CD14-positive monocyte (primary cell): Measurements from ENCODE around the gene TMEM151B. TPM values are rescaled to one million over a fixed set of nuclear protein-coding genes. Genes with fewer than 3 reads are reported as not detected.

Source experiments
- DNase-seq, 3 donors: peaks; one replicate each; pipeline ENCODE4 v3.0.0-alpha.2; 2011 to 2022
- H2AFZ ChIP-seq: 2 replicates; pipeline ENCODE4 v1.6.0; 2012; ENCODE audit warnings: mild to moderate bottlenecking, low read depth, low read length, inconsistent platforms; ENCODE audit not compliant: insufficient read depth, poor library complexity, severe bottlenecking
- H3K27ac ChIP-seq, 2 donors: 1 replicate in 1 of 2; 2 replicates in 1 of 2; pipeline ENCODE4 v1.5.1; 2012 to 2013; ENCODE audit warnings: low read length in 2 of 2, control low read depth in 1 of 2, inconsistent platforms in 1 of 2, low read depth in 1 of 2, mild to moderate bottlenecking in 1 of 2
- H3K27me3 ChIP-seq, 2 donors: one replicate each; pipeline versions ENCODE4 v1.6.0 to v1.6.1; 2011 to 2013; ENCODE audit warnings: low read length in 2 of 2; ENCODE audit not compliant: control insufficient read depth in 2 of 2, insufficient read depth in 2 of 2
- H3K36me3 ChIP-seq, 2 donors: replicated peaks in 1 of 2; 1 replicate in 1 of 2; 2 replicates in 1 of 2; pipeline versions ENCODE4 v1.5.1 to v1.6.1; 2012 to 2013; ENCODE audit warnings: low read length in 2 of 2, control low read depth in 1 of 2, inconsistent platforms in 1 of 2, mild to moderate bottlenecking in 1 of 2; ENCODE audit not compliant: insufficient read depth in 2 of 2, control insufficient read depth in 1 of 2
- H3K4me1 ChIP-seq, 2 donors: 1 replicate in 1 of 2; 2 replicates in 1 of 2; pipeline versions ENCODE4 v1.5.1 to v1.6.1; 2012 to 2013; ENCODE audit warnings: low read length in 2 of 2, control low read depth in 1 of 2, inconsistent platforms in 1 of 2, mild to moderate bottlenecking in 1 of 2, moderate library complexity in 1 of 2; ENCODE audit not compliant: insufficient read depth in 2 of 2, control insufficient read depth in 1 of 2
- H3K4me2 ChIP-seq: replicated peaks from 2 replicates; pipeline ENCODE3; 2012; ENCODE audit warnings: low read length, moderate library complexity, mild to moderate bottlenecking; ENCODE audit not compliant: poor library complexity, severe bottlenecking; ENCODE audit errors: extremely low read depth
- H3K4me3 ChIP-seq, 3 experiments: fragments of 200-600 bp in 1 of 3; sonication (generic) in 1 of 3; replicated peaks in 1 of 3; 1 replicate in 2 of 3; 2 replicates in 1 of 3; pipeline ENCODE4 v1.5.1; 2011 to 2013; ENCODE audit warnings: low read length in 3 of 3, mild to moderate bottlenecking in 3 of 3, control low read depth in 2 of 3, low read depth in 2 of 3, inconsistent platforms in 1 of 3, moderate library complexity in 1 of 3
- H3K79me2 ChIP-seq: 2 replicates; pipeline ENCODE4 v1.6.0; 2012; ENCODE audit warnings: mild to moderate bottlenecking, control low read depth, inconsistent platforms, low read length, moderate library complexity; ENCODE audit not compliant: insufficient read depth
- H3K9ac ChIP-seq: 2 replicates; pipeline ENCODE4 v1.6.0; 2017; ENCODE audit warnings: low read length, mild to moderate bottlenecking; ENCODE audit not compliant: insufficient read depth, poor library complexity, severe bottlenecking
- H3K9me3 ChIP-seq, 2 donors: replicated peaks in 1 of 2; 1 replicate in 1 of 2; 2 replicates in 1 of 2; pipeline versions ENCODE4 v1.5.1 to v1.6.1; 2012 to 2013; ENCODE audit warnings: low read length in 2 of 2, control low read depth in 1 of 2; ENCODE audit not compliant: control insufficient read depth in 1 of 2, insufficient read depth in 1 of 2
- H4K20me1 ChIP-seq: 2 replicates; pipeline ENCODE4 v1.6.0; 2012; ENCODE audit warnings: mild to moderate bottlenecking, low read length, control low read depth, moderate library complexity; ENCODE audit not compliant: insufficient read depth
- H3K27ac Mint-ChIP-seq, 7 donors: one replicate each; pipeline ENCODE4 v1.8.0; 2020; ENCODE audit warnings: mild to moderate bottlenecking in 7 of 7, mixed read lengths in 7 of 7, moderate library complexity in 6 of 7, inconsistent platforms in 2 of 7
- H3K27me3 Mint-ChIP-seq, 3 donors: one replicate each; pipeline ENCODE4 v1.8.0; 2021 to 2022; ENCODE audit warnings: low read depth in 3 of 3, mild to moderate bottlenecking in 3 of 3, mixed read lengths in 3 of 3, moderate library complexity in 3 of 3, inconsistent platforms in 1 of 3
- H3K36me3 Mint-ChIP-seq, 2 donors: one replicate each; pipeline ENCODE4 v1.8.0; 2020; ENCODE audit warnings: mixed read lengths in 2 of 2, inconsistent platforms in 1 of 2, mild to moderate bottlenecking in 1 of 2
- H3K4me1 Mint-ChIP-seq: one replicate; pipeline ENCODE4 v1.8.0; 2020; ENCODE audit warnings: mild to moderate bottlenecking, mixed read lengths
- H3K4me3 Mint-ChIP-seq, 2 donors: one replicate each; pipeline ENCODE4 v1.8.0; 2020; ENCODE audit warnings: mild to moderate bottlenecking in 2 of 2, mixed read lengths in 2 of 2, moderate library complexity in 1 of 2
- H3K9me3 Mint-ChIP-seq, 7 donors: one replicate each; pipeline ENCODE4 v1.8.0; 2020 to 2022; ENCODE audit warnings: mixed read lengths in 7 of 7, mild to moderate bottlenecking in 6 of 7, moderate library complexity in 6 of 7, inconsistent platforms in 2 of 7
- WGBS: methylation state at CpG from one replicate; pipeline ENCODE4 v1.1.5; 2013; ENCODE audit warnings: missing lambda C conversion rate; ENCODE audit not compliant: insufficient coverage; 5-methylcytosine and 5-hydroxymethylcytosine counted together
- intact Hi-C, 2 donors: fragments of 100-400 bp; cut with micrococcal nuclease; formaldehyde crosslinking; loops; one replicate each; pipeline versions ENCODE4 v1.15.0 to v1.15.1; 2023
- polyA plus RNA-seq, 3 donors: library from polyadenylated mRNA; depleted of rRNA in 1 of 3; unstranded in 2 of 3; stranded (reverse) in 1 of 3; fragments of 300-500 nt in 2 of 3; fragments of >200 nt in 1 of 3; fragmentation: Illumina TruSeq in 2 of 3; gene quantifications; 1 replicate in 2 of 3; 2 replicates in 1 of 3; pipeline ENCODE4 v1.2.3, GENCODE V29; 2012 to 2021
- TF ChIP-seq, protein P1 (sequence below): fragments of 200-600 bp; IDR thresholded peaks from one replicate; pipeline ENCODE4 v1.8.0; 2022; ENCODE audit warnings: antibody characterized with exemption, mild to moderate bottlenecking

The TMEM151B gene
- polyA plus RNA-seq, 3 donors = not detected

DNA sequence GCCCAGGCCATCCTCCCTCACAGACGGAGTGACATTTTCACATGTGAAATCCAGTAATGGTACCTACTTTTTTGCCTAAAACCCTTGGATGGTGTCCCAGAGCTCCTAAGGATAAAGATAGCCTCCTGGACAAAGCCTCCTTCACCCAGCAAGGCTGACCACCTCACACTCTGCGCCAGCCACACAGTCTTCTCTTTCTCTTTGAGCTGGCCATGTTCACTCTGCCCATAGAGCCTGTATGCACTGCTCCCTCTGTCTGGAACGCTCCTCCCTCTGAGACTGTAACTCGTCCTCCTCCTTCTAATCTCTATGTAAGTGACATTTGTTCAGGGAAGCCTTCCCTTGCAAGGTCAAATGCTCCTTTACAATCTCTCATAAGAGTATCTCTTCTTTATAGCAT lies 14.6 kb downstream of the TMEM151B start:
- H3K27ac ChIP-seq = no peak overlapping the region
- intact Hi-C loops = no loop called here
- Mint-ChIP-seq H3K27ac (no peak overlapping the region), H3K4me3 (no peak overlapping the region), H3K9me3 (peaks cover 0 to 2% (median 0%) of the 10 kb centered on the region in 7 donors), H3K36me3 (no peaks in the 10 kb centered on the region), H3K4me1 (peaks cover 13% of the 10 kb centered on the region), H3K27me3 (peaks cover 13 to 46% (median 32%) of the 10 kb centered on the region in 3 donors)
- H3K4me3 ChIP-seq = no peak overlapping the region
- H3K9me3 ChIP-seq = no peaks in the 10 kb centered on the region
- peaks cover 0 to 19% of the 10 kb centered on the region in 2 donors for H3K27me3 ChIP-seq
- no peak overlapping the region for H3K9ac ChIP-seq
- H4K20me1 ChIP-seq = no peaks in the 10 kb centered on the region
- no peaks in the 10 kb centered on the region for H3K36me3 ChIP-seq
- H3K4me2 ChIP-seq = no peak overlapping the region
- H2AFZ ChIP-seq = no peak overlapping the region
- WGBS = 80% methylated on average over 4 of the region's 4 CpGs
- TF ChIP-seq, protein P1, sequence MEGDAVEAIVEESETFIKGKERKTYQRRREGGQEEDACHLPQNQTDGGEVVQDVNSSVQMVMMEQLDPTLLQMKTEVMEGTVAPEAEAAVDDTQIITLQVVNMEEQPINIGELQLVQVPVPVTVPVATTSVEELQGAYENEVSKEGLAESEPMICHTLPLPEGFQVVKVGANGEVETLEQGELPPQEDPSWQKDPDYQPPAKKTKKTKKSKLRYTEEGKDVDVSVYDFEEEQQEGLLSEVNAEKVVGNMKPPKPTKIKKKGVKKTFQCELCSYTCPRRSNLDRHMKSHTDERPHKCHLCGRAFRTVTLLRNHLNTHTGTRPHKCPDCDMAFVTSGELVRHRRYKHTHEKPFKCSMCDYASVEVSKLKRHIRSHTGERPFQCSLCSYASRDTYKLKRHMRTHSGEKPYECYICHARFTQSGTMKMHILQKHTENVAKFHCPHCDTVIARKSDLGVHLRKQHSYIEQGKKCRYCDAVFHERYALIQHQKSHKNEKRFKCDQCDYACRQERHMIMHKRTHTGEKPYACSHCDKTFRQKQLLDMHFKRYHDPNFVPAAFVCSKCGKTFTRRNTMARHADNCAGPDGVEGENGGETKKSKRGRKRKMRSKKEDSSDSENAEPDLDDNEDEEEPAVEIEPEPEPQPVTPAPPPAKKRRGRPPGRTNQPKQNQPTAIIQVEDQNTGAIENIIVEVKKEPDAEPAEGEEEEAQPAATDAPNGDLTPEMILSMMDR = no peak
- H3K4me1 ChIP-seq = peaks cover 9% of the 10 kb centered on the region in 2 donors
- DNase-seq = no peak
- no peaks in the 10 kb centered on the region for H3K79me2 ChIP-seq

DNA sequence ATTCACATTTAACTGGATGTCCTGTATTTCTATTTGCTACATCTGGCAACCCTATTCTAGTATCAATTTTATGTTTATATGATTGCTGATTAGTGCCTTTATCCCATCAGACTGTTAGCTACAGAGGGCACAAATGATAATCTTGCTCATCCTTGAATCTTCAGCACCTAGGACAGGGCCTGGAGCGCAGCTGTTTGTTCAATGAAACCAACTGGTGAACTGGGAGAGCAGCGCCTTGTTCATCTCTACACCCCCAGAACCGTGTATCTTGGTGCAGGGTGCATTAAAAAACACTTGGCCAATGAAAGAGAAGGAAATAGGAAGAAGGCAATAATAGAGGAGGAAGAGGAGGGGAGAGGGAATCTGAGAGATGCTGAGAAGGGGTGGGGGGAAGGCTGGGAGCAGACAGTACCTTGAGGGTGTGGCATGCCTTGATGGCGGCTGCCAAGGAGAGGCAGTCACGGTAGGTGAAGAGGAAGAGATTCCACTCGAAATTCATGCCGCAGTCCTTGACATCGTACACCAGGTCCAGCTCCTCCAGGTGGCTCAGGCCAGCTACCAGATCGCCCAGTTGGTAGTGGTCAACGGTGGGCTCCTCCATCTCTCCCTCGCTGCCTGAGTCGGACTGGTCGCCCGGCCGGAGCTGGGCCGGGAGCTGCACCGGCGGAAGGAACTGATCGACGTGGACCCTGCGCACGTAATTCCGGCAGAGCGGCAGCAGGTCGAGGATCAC lies 15.5 kb downstream of the TMEM151B start:
- Mint-ChIP-seq H3K4me1 (peaks cover 13% of the 10 kb centered on the region), H3K9me3 (peaks cover 0 to 2% (median 0%) of the 10 kb centered on the region in 7 donors), H3K27ac (no peak overlapping the region), H3K36me3 (no peaks in the 10 kb centered on the region), H3K27me3 (peaks cover 16 to 43% (median 31%) of the 10 kb centered on the region in 3 donors), H3K4me3 (peak overlapping the region in 1 of 2 donors; percentile 6)
- Histone ChIP-seq H3K79me2 (no peaks in the 10 kb centered on the region), H3K4me1 (peaks cover 9% of the 10 kb centered on the region in 2 donors), H3K27me3 (peaks cover 0 to 16% of the 10 kb centered on the region in 2 donors), H3K36me3 (no peaks in the 10 kb centered on the region), H2AFZ (no peak overlapping the region), H3K9me3 (no peaks in the 10 kb centered on the region), H3K4me2 (no peak overlapping the region), H3K4me3 (no peak overlapping the region), H3K27ac (no peak overlapping the region), H4K20me1 (no peaks in the 10 kb centered on the region), H3K9ac (no peak overlapping the region)
- intact Hi-C loops = no loop called here
- TF ChIP-seq, protein P1 = no peak
- DNase-seq = no peak
- WGBS = 95% methylated on average over 19 of the region's 25 CpGs
